SKM-1 (cell line): ENCODE data around the gene GNPDA1.

ENCODE experiments used
- DNase-seq: peaks from one replicate; lab custom pipeline; 2025; ENCODE audit not compliant: unreplicated experiment; lab: John Stamatoyannopoulos, UW

GNPDA1 gene

DNA sequence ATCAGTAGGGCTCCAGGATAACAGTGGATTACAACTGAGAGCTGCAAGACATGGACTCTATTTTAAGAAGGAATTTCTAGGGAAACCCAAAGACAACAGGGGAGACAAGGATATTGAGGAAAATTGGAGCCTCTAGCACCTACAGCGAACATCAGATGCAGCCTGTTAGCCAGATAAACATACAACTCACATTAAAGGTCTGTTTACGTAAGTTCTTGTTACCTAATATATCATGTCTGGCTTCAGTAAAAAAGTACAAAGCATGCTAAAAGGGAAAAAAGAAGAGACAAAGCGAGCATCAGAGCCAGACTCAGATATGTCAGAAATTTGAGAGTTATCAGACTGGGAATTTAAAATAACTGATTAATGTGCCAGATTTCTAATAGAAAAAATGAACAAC is 17.2 kb downstream of the GNPDA1 start:
- DNase-seq = no peak

DNA sequence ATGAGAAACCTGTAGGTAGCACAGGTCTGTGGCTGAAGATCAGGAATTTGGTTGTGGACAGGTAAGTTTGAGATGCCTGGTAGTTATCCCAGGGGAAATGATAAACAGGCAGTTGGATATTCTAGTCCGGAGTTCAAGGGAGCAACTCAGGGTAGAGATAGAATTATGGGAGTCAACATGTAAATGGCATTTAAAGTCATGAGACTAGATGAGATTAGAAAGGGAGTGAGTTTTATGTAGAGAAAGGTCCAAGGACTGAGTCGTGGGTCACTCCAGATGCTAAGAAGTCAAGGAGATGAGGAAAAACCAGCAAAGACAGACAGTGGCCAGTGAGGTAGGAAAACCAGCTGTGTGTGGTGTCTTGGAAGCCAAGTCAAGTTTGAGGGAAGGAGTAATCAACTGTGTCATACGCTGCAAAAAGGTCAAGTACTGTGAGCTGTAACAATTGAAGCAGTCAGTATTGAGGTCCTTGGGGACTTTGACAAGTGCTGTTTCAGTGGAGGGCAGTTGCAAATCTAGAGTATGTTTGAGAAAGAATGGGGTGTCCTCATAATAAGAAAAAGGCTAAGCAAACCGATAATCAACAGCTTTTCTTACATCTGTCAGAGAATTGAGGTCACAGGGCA is 18.2 kb downstream of the GNPDA1 start:
- no peak for DNase-seq

DNA sequence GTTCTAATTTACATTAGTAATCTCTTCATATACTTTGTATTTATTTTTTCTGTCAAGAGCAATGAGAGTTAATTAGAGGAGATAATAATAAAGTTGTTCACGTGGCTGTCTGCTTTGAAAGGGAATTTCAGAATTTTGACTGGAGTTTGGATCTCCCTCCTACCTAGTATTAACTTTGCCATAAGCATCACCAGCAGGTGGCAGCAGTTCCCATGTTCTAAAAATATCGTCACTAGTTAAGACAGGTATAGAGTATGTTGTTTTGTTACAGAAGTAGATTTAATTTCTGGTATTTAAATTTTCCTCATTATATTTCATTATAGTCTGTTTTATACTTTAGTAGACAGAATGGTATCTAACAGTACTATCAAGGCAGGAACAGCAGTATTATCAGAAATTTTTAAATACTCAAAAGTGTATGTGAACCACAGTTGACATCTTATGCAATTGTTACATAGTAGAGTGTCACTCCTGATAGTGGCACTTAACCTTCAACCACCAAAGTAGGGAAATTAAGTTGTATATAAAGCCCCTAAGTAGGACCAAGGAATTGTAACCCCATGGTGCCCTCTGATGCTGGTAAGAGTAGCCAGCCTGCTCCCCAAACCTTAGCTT is 20.4 kb downstream of the GNPDA1 start:
- peak; percentile 41 for DNase-seq

DNA sequence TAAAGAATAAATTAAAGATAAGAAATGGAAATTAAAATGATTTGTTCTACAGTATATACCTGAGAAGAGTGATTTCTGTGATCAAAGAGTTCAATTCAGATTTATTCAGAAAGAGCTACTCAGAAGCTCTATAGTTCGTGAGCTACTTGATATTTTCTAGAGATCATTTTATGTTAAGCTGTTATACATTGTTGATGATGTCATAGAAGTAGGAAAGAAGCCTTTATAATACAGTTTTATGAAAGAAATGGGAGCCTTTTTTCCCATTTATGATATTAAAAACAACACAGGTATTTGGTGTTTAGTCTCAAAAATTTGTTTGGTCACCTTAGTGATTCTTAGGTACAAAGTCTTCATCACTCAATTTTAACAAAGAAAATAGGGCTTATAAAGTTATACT is 23.1 kb downstream of the GNPDA1 start:
- DNase-seq = no peak

GRCh38 chr5:141986072-141986471 is 26.8 kb downstream of the GNPDA1 start:
- no peak for DNase-seq

DNA sequence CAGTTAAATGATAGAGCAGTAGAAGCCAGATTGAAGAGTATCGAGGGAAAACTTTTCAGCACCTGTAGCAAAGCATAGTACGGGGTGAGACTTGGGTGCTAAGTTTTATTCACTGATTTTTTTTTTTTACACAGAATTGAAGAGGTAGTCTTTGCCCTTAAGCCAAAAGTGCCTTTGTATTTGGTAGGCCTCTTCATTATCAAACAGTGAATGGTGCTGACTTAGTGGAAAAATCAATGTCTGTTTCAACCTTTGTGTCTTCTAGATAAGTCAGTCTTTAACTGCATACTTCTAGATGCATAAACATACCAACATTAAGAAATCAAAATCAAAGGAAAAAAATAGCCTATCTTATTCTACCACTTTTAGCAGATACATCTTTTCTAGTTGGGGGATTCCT is 30.2 kb downstream of the GNPDA1 start:
- no peak for DNase-seq

DNA sequence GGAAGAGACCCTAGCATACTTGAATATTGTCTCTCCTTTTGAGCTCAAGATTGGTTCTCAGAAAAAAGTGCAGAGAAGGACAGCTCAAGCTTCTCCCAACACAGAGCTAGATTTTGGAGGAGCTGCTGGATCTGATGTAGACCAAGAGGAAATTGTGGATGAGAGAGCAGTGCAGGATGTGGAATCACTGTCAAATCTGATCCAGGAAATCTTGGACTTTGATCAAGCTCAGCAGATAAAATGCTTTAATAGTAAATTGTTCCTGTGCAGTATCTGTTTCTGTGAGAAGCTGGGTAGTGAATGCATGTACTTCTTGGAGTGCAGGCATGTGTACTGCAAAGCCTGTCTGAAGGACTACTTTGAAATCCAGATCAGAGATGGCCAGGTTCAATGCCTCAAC is 34.4 kb downstream of the GNPDA1 start:
- DNase-seq = no peak

DNA sequence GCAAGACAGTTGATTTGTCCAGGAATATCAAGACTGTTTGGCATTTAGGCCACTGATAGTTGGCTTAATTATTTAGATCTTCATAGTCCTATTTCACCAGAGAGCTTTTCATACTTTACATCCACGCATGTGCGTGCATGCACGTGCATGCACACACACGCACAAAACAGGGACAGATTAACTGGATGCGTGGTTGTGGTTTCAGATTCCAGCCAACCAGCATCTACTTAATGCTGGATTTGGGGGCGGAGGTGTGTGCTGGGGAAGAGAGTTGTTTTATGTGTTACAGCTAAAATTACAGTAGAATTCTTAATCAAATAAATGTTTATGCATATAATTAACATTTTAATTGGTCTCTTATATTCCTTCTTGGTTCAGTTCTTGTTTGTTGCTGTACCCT is 36.7 kb downstream of the GNPDA1 start:
- no peak for DNase-seq

GRCh38 chr5:141973871-141974595 is 38.8 kb downstream of the GNPDA1 start:
- no peak for DNase-seq

DNA sequence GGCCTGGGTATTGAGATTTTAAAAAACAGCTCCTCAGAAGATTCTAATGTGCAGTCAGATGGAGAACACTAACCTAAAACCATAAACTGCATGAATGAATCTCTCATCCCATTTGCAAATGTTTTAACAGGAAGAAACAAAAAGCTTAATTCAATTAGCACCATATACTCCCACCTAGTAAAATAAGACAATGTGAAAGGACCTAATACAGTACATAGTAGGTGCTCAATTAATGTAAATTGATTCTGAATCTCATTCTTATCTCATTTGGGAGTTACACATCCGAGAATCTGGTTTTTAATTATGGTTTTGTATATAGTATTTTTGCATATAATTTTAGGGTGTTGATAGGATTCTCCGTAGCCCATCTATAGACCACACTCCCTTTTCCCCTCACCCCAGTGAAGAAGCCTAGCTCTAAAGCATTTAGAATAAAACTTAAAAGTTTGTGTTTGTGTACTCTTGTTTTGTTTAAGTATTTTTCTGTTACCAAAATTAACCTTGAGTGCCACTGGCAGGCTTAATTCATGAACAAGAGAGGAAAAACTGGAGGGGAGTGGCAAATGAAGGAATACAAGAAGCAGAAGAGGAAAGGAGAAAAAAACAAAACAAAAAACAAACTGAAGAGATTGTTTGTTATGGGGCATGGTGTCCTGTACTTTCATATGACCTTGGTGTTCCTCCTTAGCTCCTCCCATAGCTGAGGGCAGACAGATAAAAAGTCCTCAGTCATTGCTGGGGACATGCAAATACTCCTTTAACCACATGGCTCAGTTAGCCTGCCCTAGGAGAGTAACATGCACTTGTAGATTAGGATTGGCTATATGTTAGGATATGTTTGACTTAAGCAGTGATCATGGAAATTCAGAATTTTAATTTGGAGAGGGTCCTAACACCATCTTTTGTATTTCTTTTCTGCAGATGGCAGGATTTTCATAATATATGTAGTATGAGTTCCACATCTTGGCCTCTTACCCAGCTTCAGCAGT is 42.8 kb downstream of the GNPDA1 start:
- peak; percentile 39 for DNase-seq

- peak; percentile 89 for DNase-seq
These were observed 43.8 kb downstream of the GNPDA1 start, which contains the start of gene RNF14 for GRCh38 chr5:141968914-141969608. Gene RNF14 (plus strand): TSS chr5:141969105. CDS start chr5:141973589, 4,484 bp downstream.

DNA sequence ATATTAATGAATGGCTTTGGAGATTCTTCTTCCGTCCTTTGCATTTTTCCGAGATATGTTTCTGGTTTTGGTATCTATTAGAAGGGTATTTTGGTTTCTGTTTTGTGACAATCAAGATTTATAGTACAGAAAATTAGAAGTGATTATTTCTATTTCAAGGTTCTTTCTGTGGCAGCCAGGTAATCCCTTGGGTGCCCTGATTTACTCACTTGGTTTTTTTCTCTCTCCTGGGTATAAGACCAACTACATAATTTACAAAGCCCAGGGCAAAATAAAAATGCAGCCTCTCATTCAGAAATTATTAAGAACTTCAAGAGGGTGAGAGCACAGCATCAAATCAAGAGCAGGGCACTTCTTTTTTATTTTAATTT is 45.9 kb downstream of the GNPDA1 start:
- no peak for DNase-seq

GRCh38 chr5:141966275-141966962 is 46.4 kb downstream of the GNPDA1 start:
- no peak for DNase-seq

GRCh38 chr5:141965071-141965470 is 47.8 kb downstream of the GNPDA1 start:
- no peak for DNase-seq

- DNase-seq = no peak
These were observed 49.1 kb downstream of the GNPDA1 start for GRCh38 chr5:141963701-141964100.

GRCh38 chr5:141961466-141961865 is 51.4 kb downstream of the GNPDA1 start:
- DNase-seq = no peak

DNA sequence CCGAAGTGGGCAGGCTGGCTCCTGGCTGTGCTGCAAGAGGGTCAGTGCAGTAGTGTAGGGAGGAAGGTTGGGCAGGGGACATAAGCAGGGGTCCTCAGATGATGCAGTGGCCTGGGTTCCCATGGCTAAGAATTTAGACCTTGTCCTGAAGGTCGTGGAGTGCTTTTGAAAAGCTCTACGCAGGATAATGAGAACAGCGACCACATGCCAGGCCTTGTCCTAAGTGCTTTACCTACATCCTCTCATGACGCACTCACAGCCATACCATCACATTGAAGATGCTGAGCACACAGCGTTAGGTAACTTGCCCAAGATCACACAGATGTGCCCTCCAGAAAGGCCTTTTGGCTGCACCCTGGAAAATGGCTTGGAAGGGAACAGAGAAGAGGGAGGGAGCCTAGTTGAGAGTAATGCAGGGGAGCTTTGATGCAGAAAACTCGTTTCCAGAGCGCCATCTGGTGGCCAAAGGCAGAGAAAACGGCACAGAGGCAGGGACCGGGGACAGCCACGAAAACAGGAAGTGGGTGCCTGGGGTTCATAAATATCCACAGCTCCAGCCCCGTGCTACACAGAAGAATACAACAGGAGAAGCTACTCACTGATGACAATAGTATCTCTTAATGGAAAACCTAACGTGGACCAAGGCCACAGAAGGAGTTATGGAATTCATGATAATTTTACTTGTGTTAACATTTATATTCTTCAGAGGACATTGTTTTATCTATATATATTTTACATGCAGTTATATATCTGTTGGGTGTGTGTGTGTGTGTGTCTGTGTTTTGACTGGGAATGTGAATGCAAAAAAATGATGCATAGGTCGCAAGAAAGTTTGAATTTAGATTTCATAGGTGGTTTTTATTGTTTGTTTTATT is 52.1 kb downstream of the GNPDA1 start:
- peak; percentile 79 for DNase-seq

DNA sequence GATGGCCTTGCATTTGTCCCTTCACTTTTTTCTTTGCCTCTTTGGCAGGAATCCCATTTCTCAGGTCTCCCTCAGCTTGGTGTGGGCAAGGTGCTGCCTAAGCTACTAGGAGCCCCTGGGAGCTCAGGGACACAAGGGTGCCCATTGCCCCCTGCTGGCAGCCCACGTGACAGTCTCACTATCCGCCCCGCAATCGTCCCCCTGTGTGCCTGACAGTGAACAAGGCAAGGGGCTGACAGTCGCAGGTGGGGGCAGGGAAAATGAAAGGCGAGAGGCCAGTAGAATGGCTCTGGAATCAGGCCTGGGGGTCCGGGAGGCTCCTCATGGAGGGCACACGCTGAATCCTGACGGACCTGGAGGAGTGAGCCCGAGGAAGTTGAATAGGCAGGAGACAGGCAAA is 52.8 kb downstream of the GNPDA1 start:
- DNase-seq = no peak

GRCh38 chr5:141958546-141959172 is 54.2 kb downstream of the GNPDA1 start:
- no peak for DNase-seq
